GM12878 (cell line): ENCODE measurements around the gene IFNA2. TPM values are rescaled to one million over a fixed set of nuclear protein-coding genes. Genes with fewer than 3 reads are reported as not detected.
A peak's percentile ranks its signal among the peaks of the same experiment; 100 is the strongest.

Experiments
- ATAC-seq: fragments of 200-7000 bp; cut with Tn5 transposase; 3 replicates; pipeline ENCODE4 v1.9.1; 2020; ENCODE audit warnings: mild to moderate bottlenecking, moderate library complexity
- BruUV-seq: library from RNA; stranded (reverse); fragments of 400-500 nt; replicated peaks from 2 replicates; lab custom pipeline; 2021; lab: Mats Ljungman, UMichigan
- CTCF ChIA-PET: fragments of 300-600 bp; sonication (Branson Sonifier 250); formaldehyde crosslinking; extraction: SDS; loops from one replicate; lab custom pipeline; 2021; ENCODE audit warnings: inconsistent platforms; lab: Yijun Ruan, JAX
- POLR2A ChIA-PET: fragments of 350-600 bp; formaldehyde crosslinking; extraction: SDS; loops from one replicate; lab custom pipeline; 2021; ENCODE audit warnings: inconsistent platforms; lab: Charles Lee
- RAD21 ChIA-PET: fragments of 300-600 bp; sonication (Branson Sonifier 250); formaldehyde crosslinking; loops from one replicate; lab custom pipeline; 2023; ENCODE audit warnings: antibody characterized with exemption; ENCODE audit not compliant: unreplicated experiment; lab: Charles Lee
- SMC1A ChIA-PET: fragments of 300-600 bp; sonication (Branson Sonifier 250); formaldehyde crosslinking; loops from one replicate; lab custom pipeline; 2023; ENCODE audit not compliant: unreplicated experiment, uncharacterized antibody; lab: Charles Lee
- DNase-seq: peaks from one replicate; pipeline ENCODE4 v3.0.0-alpha.2; 2011; ENCODE audit warnings: low read depth, low spot score
- FAIRE-seq: peaks from 3 replicates; lab custom pipeline; 2011; peaks lifted over from hg19 to GRCh38; lab: Jason Lieb, UNC
- H2AFZ ChIP-seq: 2 replicates; pipeline ENCODE4 v1.6.0; 2011; ENCODE audit warnings: low read depth, low read length, control low read depth; ENCODE audit not compliant: control insufficient read depth
- H3K27ac ChIP-seq: 2 replicates; pipeline ENCODE4 v1.5.1; 2011; ENCODE audit warnings: control low read depth; ENCODE audit not compliant: control insufficient read depth, insufficient read depth
- H3K27me3 ChIP-seq, 2 experiments: replicated peaks in 1 of 2; 2 replicates each; pipeline versions ENCODE4 v1.6.0 to v1.6.1; 2011; ENCODE audit warnings: low read length in 1 of 2; ENCODE audit not compliant: control insufficient read depth in 2 of 2, insufficient read depth in 2 of 2
- H3K36me3 ChIP-seq, 2 experiments: 2 replicates each; pipeline ENCODE4 v1.5.1; 2011; ENCODE audit warnings: low read length in 1 of 2; ENCODE audit not compliant: control insufficient read depth in 2 of 2, insufficient read depth in 2 of 2
- H3K4me1 ChIP-seq: 2 replicates; pipeline ENCODE4 v1.6.1; 2011; ENCODE audit warnings: mild to moderate bottlenecking, low read length, moderate library complexity, mixed read lengths; ENCODE audit not compliant: control insufficient read depth, insufficient read depth
- H3K4me2 ChIP-seq: 2 replicates; pipeline ENCODE4 v1.6.0; 2011; ENCODE audit warnings: control low read depth; ENCODE audit not compliant: control insufficient read depth, insufficient read depth
- H3K4me3 ChIP-seq: fragments of 200-600 bp; sonication (generic); 2 replicates; pipeline ENCODE4 v1.5.1; 2016
- H3K79me2 ChIP-seq: 2 replicates; pipeline ENCODE4 v1.6.0; 2011; ENCODE audit warnings: low read length; ENCODE audit not compliant: control insufficient read depth, insufficient read depth
- H3K9ac ChIP-seq: 2 replicates; pipeline ENCODE4 v1.8.0; 2011; ENCODE audit warnings: low read length, control low read depth, mixed read lengths; ENCODE audit not compliant: control insufficient read depth, insufficient read depth
- H3K9me3 ChIP-seq: replicated peaks from 3 replicates; pipeline ENCODE4 v1.5.1; 2011; ENCODE audit warnings: mild to moderate bottlenecking, low read length; ENCODE audit not compliant: control insufficient read depth, insufficient read depth
- H4K20me1 ChIP-seq: 2 replicates; pipeline ENCODE4 v1.6.0; 2011; ENCODE audit not compliant: control insufficient read depth, insufficient read depth
- BACH1 ChIP-seq: fragments of 450-650 bp; IDR thresholded peaks from 2 replicates; pipeline ENCODE4 v1.6.1; 2017; ENCODE audit warnings: mild to moderate bottlenecking, borderline replicate concordance
- CHD2 ChIP-seq: IDR thresholded peaks from 2 replicates; pipeline ENCODE4 v1.6.1; 2011; ENCODE audit warnings: low read depth, low read length, improper control_type of control experiment, borderline replicate concordance
- IKZF2 ChIP-seq, 2 experiments: fragments of 450-650 bp; IDR thresholded peaks; 2 replicates each; pipeline ENCODE4 v1.6.1; 2017; ENCODE audit warnings: mild to moderate bottlenecking in 2 of 2, moderate library complexity in 2 of 2
- KLF5 ChIP-seq: fragments of 450-650 bp; IDR thresholded peaks from 2 replicates; pipeline ENCODE4 v1.6.1; 2014; ENCODE audit warnings: mild to moderate bottlenecking; ENCODE audit not compliant: partially characterized antibody
- MEF2B ChIP-seq: fragments of 450-650 bp; IDR thresholded peaks from 2 replicates; pipeline ENCODE4 v1.6.1; 2018; ENCODE audit warnings: mild to moderate bottlenecking, moderate library complexity; ENCODE audit not compliant: partially characterized antibody, poor library complexity, severe bottlenecking
- NFXL1 ChIP-seq: fragments of 450-650 bp; IDR thresholded peaks from 2 replicates; pipeline ENCODE4 v1.6.1; 2017; ENCODE audit warnings: antibody characterized with exemption, mild to moderate bottlenecking, borderline replicate concordance
- POLR2AphosphoS5 ChIP-seq: IDR thresholded peaks from 2 replicates; pipeline ENCODE4 v1.6.1; 2011; ENCODE audit warnings: mild to moderate bottlenecking, low read length, inconsistent platforms
- RB1 ChIP-seq: fragments of 450-650 bp; formaldehyde crosslinking; IDR thresholded peaks from 2 replicates; pipeline ENCODE4 v1.6.1; 2017; ENCODE audit warnings: mild to moderate bottlenecking, borderline replicate concordance
- SMC3 ChIP-seq: IDR thresholded peaks from 2 replicates; pipeline ENCODE4 v1.6.1; 2011; ENCODE audit warnings: low read length, improper control_type of control experiment, borderline replicate concordance
- SUZ12 ChIP-seq: fragments of 200-600 bp; sonication (generic); IDR thresholded peaks from one replicate; pipeline ENCODE4 v1.6.1; 2018; ENCODE audit warnings: antibody characterized with exemption, mild to moderate bottlenecking; ENCODE audit not compliant: unreplicated experiment
- TCF12 ChIP-seq: IDR thresholded peaks from 2 replicates; pipeline ENCODE4 v1.6.1; 2011; ENCODE audit warnings: low read depth, mild to moderate bottlenecking, low read length
- YBX1 ChIP-seq: fragments of 450-650 bp; IDR thresholded peaks from 2 replicates; pipeline ENCODE4 v1.6.1; 2016; ENCODE audit warnings: antibody characterized with exemption
- ZNF384 ChIP-seq: IDR thresholded peaks from 2 replicates; pipeline ENCODE4 v1.6.1; 2012; ENCODE audit warnings: low read depth, mild to moderate bottlenecking, low read length, improper control_type of control experiment, borderline replicate concordance
- ZZZ3 ChIP-seq: IDR thresholded peaks from 2 replicates; pipeline ENCODE4 v1.6.1; 2011; ENCODE audit warnings: low read depth; ENCODE audit not compliant: control insufficient read depth, insufficient read length
- WGBS: methylation state at CpG from one replicate; pipeline ENCODE4 v1.1.6; 2016; ENCODE audit warnings: low lambda C conversion rate; ENCODE audit not compliant: insufficient replicate concordance, insufficient coverage; ENCODE audit errors: missing lambda C conversion rate; 5-methylcytosine and 5-hydroxymethylcytosine counted together
- in situ Hi-C: fragments of 300-500 bp; cut with MboI; formaldehyde crosslinking; loops from 9 replicates; pipeline ENCODE4 v1.14.3; 2018; ENCODE audit warnings: mixed read lengths
- intact Hi-C: fragments of 100-400 bp; cut with micrococcal nuclease; formaldehyde crosslinking; loops from one replicate; pipeline ENCODE4 v1.14.2; 2022; ENCODE audit not compliant: unreplicated experiment
- polyA plus RNA-seq, 11 experiments: library from polyadenylated mRNA; depleted of rRNA in 4 of 11; unstranded in 6 of 11; stranded (reverse) in 5 of 11; fragments of >200 nt; fragmentation: Nextera tagmentation in 4 of 11; fragmentation: Illumina TruSeq in 1 of 11; extraction: Ambion mirVana in 4 of 11; extraction: Trizol in 1 of 11; gene quantifications; 1 replicate in 1 of 11; 2 replicates in 10 of 11; pipeline versions ENCODE4 v1.2.1 to v1.2.3, GENCODE V29; 2011 to 2016; ENCODE audit warnings: inconsistent platforms in 2 of 11, missing spikeins in 2 of 11, low read depth in 1 of 11
- total RNA-seq, 4 experiments: library from RNA; depleted of rRNA in 3 of 4; stranded (reverse); fragments of >200 nt in 3 of 4; fragmentation: Illumina TruSeq in 1 of 4; extraction: Trizol in 1 of 4; gene quantifications; 2 replicates each; pipeline versions ENCODE4 v1.2.1 to v1.2.3, GENCODE V29; 2013 to 2021
- TF ChIP-seq, protein P1 (sequence below): IDR thresholded peaks from 2 replicates; pipeline ENCODE4 v1.6.1; 2011; ENCODE audit warnings: low read depth, low read length, improper control_type of control experiment, borderline replicate concordance
- TF ChIP-seq, protein P2 (sequence below): IDR thresholded peaks from 2 replicates; pipeline ENCODE4 v1.6.1; 2011; ENCODE audit warnings: borderline replicate concordance, low read depth, mild to moderate bottlenecking, moderate library complexity, low read length; ENCODE audit not compliant: insufficient read depth, poor library complexity, severe bottlenecking
- TF ChIP-seq, protein P3 (sequence below): fragments of 450-650 bp; IDR thresholded peaks from 2 replicates; pipeline ENCODE4 v1.6.1; 2017; ENCODE audit warnings: antibody characterized with exemption, mild to moderate bottlenecking, moderate library complexity

IFNA2 gene
- total and polyA plus RNA-seq, 10 of the 15 experiments (the other 5 are each of a cell fraction or from before 2014, with no cell fraction given), result 0.26 to 2.8 (median 0.66) TPM; not detected in 2

DNA sequence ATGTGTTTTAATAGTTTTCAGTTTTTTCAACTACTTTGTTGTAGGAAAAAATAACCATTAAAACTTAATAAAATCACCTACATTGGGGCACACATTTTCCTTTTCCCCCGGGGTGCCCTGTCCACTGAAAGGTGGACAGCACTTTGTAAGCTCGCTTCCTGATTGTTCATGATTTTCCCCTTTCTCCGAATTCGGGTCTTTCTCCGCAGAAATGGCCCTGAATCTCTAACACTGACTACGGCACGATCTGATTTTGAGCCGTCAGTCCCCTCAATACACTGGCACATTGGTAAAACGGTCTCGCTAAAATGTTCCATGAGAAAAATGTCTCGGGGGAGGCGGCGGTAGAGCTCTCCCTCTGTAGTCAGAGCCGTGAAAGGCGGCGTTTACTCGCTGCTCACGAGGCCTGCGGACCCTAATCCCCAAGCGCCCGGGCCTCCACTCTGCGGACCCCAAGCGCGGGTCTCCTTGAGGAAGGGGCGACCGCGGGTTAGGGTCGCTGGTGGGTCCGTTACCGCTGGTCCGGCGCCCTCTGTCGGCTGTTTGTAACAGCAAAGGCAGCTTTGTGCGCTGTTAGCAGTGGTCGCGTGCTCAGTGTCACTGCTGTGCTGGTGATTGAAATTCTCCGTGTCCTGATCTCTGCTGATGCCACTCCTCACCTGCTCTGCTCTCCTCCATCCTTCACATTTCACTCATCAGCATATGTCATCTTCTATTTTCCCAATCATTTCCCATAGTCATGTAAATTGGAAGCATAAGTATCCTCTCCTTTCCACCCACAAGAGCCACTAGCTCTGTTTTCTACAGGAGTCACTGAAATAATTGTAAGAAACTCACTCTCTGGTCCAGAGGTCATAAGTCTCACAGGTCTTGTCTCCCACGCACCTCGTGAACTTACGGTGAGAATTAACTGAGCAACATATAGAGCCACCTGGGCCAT, 10.8 kb upstream of the IFNA2 start:
- Histone ChIP-seq H3K4me3 (peak overlapping the region; percentile 68), H3K4me2 (peak overlapping the region; percentile 89), H2AFZ (peak overlapping the region; percentile 90), H3K9me3 (no peaks in the 10 kb centered on the region), H3K36me3 (no peaks in the 10 kb centered on the region), H3K27me3 (no peaks in the 10 kb centered on the region), H3K79me2 (no peaks in the 10 kb centered on the region), H3K4me1 (peaks cover 3% of the 10 kb centered on the region; the same call in 1 of the 2 replicates), H4K20me1 (no peaks in the 10 kb centered on the region), H3K27ac (no peak overlapping the region), H3K9ac (peak overlapping the region; percentile 48)
- POLR2A ChIA-PET, result interaction anchor here (0.7 to 1.3 kb wide), 2 partner anchors 61 to 67 kb away, joined by 3 to 7 read pairs; partner anchors contain the start of gene KLHL9
- no TSS peak for BruUV-seq
- DNase-seq (no peak), ATAC-seq (peak; percentile 82), FAIRE-seq (peak; percentile 85)
- SMC1A ChIA-PET, result interaction anchor here (0.7 to 10.4 kb wide), 22 partner anchors 9 to 364 kb away, joined by 3 to 205 read pairs (median 4); partner anchors contain the start of genes HACD4, IFNA2 and KLHL9
- in situ Hi-C loops (no loop called here), intact Hi-C loops (loop anchor here (1.0 kb wide), 1 partner anchor 70 kb away; no protein-coding TSS in a partner anchor)
- RAD21 ChIA-PET, result interaction anchor here (0.6 to 3.9 kb wide), 17 partner anchors 11 to 143 kb away, joined by 3 to 86 read pairs (median 4); partner anchors contain the start of genes IFNA2 and KLHL9
- 25% methylated on average over 40 of the region's 40 CpGs for WGBS
- CTCF ChIA-PET, result interaction anchor here (0.6 to 10.0 kb wide), 37 partner anchors 9 to 1459 kb away, joined by 3 to 256 read pairs (median 4); partner anchors contain the start of genes IFNA2 and KLHL9
- peak; percentile 78; the same call in 1 of the 2 replicates for TF ChIP-seq RB1
- TF ChIP-seq ZZZ3, result no peak
- TF ChIP-seq BACH1, result no peak
- no peak for TF ChIP-seq CHD2
- no peak for TF ChIP-seq TCF12
- TF ChIP-seq, protein P1, sequence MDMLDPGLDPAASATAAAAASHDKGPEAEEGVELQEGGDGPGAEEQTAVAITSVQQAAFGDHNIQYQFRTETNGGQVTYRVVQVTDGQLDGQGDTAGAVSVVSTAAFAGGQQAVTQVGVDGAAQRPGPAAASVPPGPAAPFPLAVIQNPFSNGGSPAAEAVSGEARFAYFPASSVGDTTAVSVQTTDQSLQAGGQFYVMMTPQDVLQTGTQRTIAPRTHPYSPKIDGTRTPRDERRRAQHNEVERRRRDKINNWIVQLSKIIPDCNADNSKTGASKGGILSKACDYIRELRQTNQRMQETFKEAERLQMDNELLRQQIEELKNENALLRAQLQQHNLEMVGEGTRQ, result no peak
- TF ChIP-seq, protein P2, sequence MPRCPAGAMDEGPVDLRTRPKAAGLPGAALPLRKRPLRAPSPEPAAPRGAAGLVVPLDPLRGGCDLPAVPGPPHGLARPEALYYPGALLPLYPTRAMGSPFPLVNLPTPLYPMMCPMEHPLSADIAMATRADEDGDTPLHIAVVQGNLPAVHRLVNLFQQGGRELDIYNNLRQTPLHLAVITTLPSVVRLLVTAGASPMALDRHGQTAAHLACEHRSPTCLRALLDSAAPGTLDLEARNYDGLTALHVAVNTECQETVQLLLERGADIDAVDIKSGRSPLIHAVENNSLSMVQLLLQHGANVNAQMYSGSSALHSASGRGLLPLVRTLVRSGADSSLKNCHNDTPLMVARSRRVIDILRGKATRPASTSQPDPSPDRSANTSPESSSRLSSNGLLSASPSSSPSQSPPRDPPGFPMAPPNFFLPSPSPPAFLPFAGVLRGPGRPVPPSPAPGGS, result no peak
- TF ChIP-seq SUZ12, result no peak
- peak; percentile 82 for TF ChIP-seq MEF2B
- TF ChIP-seq, protein P3, sequence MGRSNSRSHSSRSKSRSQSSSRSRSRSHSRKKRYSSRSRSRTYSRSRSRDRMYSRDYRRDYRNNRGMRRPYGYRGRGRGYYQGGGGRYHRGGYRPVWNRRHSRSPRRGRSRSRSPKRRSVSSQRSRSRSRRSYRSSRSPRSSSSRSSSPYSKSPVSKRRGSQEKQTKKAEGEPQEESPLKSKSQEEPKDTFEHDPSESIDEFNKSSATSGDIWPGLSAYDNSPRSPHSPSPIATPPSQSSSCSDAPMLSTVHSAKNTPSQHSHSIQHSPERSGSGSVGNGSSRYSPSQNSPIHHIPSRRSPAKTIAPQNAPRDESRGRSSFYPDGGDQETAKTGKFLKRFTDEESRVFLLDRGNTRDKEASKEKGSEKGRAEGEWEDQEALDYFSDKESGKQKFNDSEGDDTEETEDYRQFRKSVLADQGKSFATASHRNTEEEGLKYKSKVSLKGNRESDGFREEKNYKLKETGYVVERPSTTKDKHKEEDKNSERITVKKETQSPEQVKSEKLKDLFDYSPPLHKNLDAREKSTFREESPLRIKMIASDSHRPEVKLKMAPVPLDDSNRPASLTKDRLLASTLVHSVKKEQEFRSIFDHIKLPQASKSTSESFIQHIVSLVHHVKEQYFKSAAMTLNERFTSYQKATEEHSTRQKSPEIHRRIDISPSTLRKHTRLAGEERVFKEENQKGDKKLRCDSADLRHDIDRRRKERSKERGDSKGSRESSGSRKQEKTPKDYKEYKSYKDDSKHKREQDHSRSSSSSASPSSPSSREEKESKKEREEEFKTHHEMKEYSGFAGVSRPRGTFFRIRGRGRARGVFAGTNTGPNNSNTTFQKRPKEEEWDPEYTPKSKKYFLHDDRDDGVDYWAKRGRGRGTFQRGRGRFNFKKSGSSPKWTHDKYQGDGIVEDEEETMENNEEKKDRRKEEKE, result no peak
- peak in 1 of 2 experiments; percentile 32; a peak in 1 of 4 replicates for TF ChIP-seq IKZF2 (IDR thresholded peaks at IDR 0.05)
- no peak for TF ChIP-seq NFXL1
- TF ChIP-seq KLF5, result no peak
- TF ChIP-seq YBX1, result no peak
- no peak for TF ChIP-seq ZNF384
- TF ChIP-seq SMC3, result peak; percentile 78
- TF ChIP-seq POLR2AphosphoS5, result no peak
